K562 (cell line): Measurements from ENCODE around the gene ZNF189. TPM values are rescaled to one million over a fixed set of nuclear protein-coding genes. Genes with fewer than 3 reads are reported as not detected.

Experiments used
- CHAMP1 ChIP-seq: fragments of 450-650 bp; IDR thresholded peaks from 2 replicates; pipeline ENCODE4 v1.6.1; 2016; ENCODE audit warnings: mild to moderate bottlenecking
- DMBX1 ChIP-seq: fragments of 250-450 bp; sonication (Bioruptor Pico); IDR thresholded peaks from 2 replicates; pipeline ENCODE4 v1.8.0; 2022; ENCODE audit warnings: inconsistent platforms, mild to moderate bottlenecking, moderate library complexity, borderline replicate concordance
- E2F6 ChIP-seq, 2 experiments: IDR thresholded peaks; 2 replicates each; pipeline ENCODE4 v1.6.1; 2011; ENCODE audit warnings: borderline replicate concordance in 1 of 2, control low read depth in 1 of 2, low read depth in 1 of 2, low read length in 1 of 2, mild to moderate bottlenecking in 1 of 2, mixed read lengths in 1 of 2, moderate library complexity in 1 of 2; ENCODE audit not compliant: insufficient read depth in 1 of 2, insufficient read length in 1 of 2, poor library complexity in 1 of 2, severe bottlenecking in 1 of 2; ENCODE audit errors: extremely low read depth in 1 of 2
- HBP1 ChIP-seq: fragments of 450-650 bp; formaldehyde crosslinking; IDR thresholded peaks from 2 replicates; pipeline ENCODE4 v1.4.0; 2022; ENCODE audit warnings: missing genetic modification characterization
- KDM4B ChIP-seq, 2 experiments: fragments of 450-650 bp in 1 of 2; sonication (generic) in 1 of 2; IDR thresholded peaks; 2 replicates each; pipeline ENCODE4 v1.6.1; 2016 to 2017; ENCODE audit warnings: borderline replicate concordance in 2 of 2, antibody characterized with exemption in 1 of 2, low read depth in 1 of 2, mild to moderate bottlenecking in 1 of 2
- MEF2A ChIP-seq: IDR thresholded peaks from 2 replicates; pipeline ENCODE4 v1.6.1; 2011; ENCODE audit warnings: low read depth, mild to moderate bottlenecking, low read length, moderate library complexity; ENCODE audit not compliant: control insufficient read depth
- NR2C2 ChIP-seq, 2 experiments: fragments of 200-800 bp in 1 of 2; sonication (Bioruptor generic) in 1 of 2; sonication (generic) in 1 of 2; formaldehyde crosslinking in 1 of 2; IDR thresholded peaks; 2 replicates each; pipeline versions ENCODE4 v1.6.1 to v1.8.0; 2016 to 2022; ENCODE audit warnings: mild to moderate bottlenecking in 1 of 2, missing compliant biosample characterization in 1 of 2, missing genetic modification characterization in 1 of 2, missing genetic modification reagents in 1 of 2
- PPARD ChIP-seq: fragments of 250-450 bp; sonication (Bioruptor Pico); IDR thresholded peaks from 2 replicates; pipeline ENCODE4 v1.8.0; 2022; ENCODE audit warnings: inconsistent platforms, mild to moderate bottlenecking, moderate library complexity
- PREB ChIP-seq: sonication (generic); formaldehyde crosslinking; IDR thresholded peaks from 2 replicates; pipeline ENCODE4 v1.8.1; 2023; ENCODE audit warnings: mild to moderate bottlenecking, missing genetic modification reagents
- RAD21 ChIP-seq, 2 experiments: fragments of 250-450 bp in 1 of 2; fragments of 450-650 bp in 1 of 2; sonication (Bioruptor Pico) in 1 of 2; formaldehyde crosslinking in 1 of 2; IDR thresholded peaks in 1 of 2; conservative IDR thresholded peaks in 1 of 2; 2 replicates each; pipeline versions ENCODE4 v1.4.0 to v1.8.0; 2020 to 2022; ENCODE audit warnings: mild to moderate bottlenecking in 2 of 2, moderate library complexity in 1 of 2
- TAF1 ChIP-seq: IDR thresholded peaks from 2 replicates; pipeline ENCODE4 v1.6.1; 2011; ENCODE audit warnings: mild to moderate bottlenecking, low read length, moderate library complexity; ENCODE audit not compliant: insufficient read depth, control insufficient read depth, severe bottlenecking; ENCODE audit errors: extremely low read depth
- U2AF1 ChIP-seq: fragments of 200-400 bp; formaldehyde crosslinking; optimal IDR thresholded peaks from 2 replicates; pipeline ENCODE3; 2017; ENCODE audit warnings: mild to moderate bottlenecking, low read depth, low read length, moderate library complexity
- ZNF518B ChIP-seq: fragments of 250-450 bp; sonication (Bioruptor Pico); IDR thresholded peaks from 2 replicates; pipeline ENCODE4 v1.5.0; 2021; ENCODE audit warnings: mild to moderate bottlenecking, moderate library complexity
- ZNF668 ChIP-seq: fragments of 250-450 bp; sonication (Bioruptor Pico); IDR thresholded peaks from 2 replicates; pipeline ENCODE4 v1.8.0; 2022; ENCODE audit warnings: mild to moderate bottlenecking, inconsistent platforms
- ZNF696 ChIP-seq: fragments of 250-450 bp; sonication (Bioruptor Pico); conservative IDR thresholded peaks from 2 replicates; pipeline ENCODE4 v1.4.0; 2020; ENCODE audit warnings: mild to moderate bottlenecking, moderate library complexity
- polyA plus RNA-seq, 8 experiments: library from polyadenylated mRNA; depleted of rRNA in 4 of 8; stranded (reverse) in 5 of 8; unstranded in 3 of 8; fragments of >200 nt; fragmentation: Nextera tagmentation in 2 of 8; fragmentation: Illumina TruSeq in 1 of 8; extraction: Ambion mirVana in 2 of 8; extraction: Trizol in 1 of 8; gene quantifications; 2 replicates each; pipeline versions ENCODE4 v1.2.1 to v1.2.3, GENCODE V29; 2011 to 2014; ENCODE audit warnings: inconsistent platforms in 1 of 8, missing spikeins in 1 of 8
- total RNA-seq, 7 experiments: library from RNA; depleted of rRNA in 6 of 7; stranded (reverse); fragments of >200 nt in 6 of 7; fragmentation: Illumina TruSeq in 2 of 7; extraction: Trizol in 2 of 7; gene quantifications; 2 replicates each; pipeline versions ENCODE4 v1.2.1 to v1.2.3, GENCODE V29; 2011 to 2021; ENCODE audit warnings: low replicate concordance in 1 of 7

The ZNF189 gene
- total and polyA plus RNA-seq, 9 of the 15 experiments (the other 6 are each of a cell fraction or from before 2014, with no cell fraction given), result 2.4 to 15.3 (median 6.4) TPM

- no peak for TF ChIP-seq MEF2A
- TF ChIP-seq ZNF696 (CRISPR knock-in tag), result no peak
- no peak for TF ChIP-seq ZNF668
- no peak for TF ChIP-seq PREB (CRISPR knock-in tag)
- no peak for TF ChIP-seq DMBX1 (CRISPR knock-in tag)
- TF ChIP-seq U2AF1, result no peak
- no peak for TF ChIP-seq NR2C2 (CRISPR knock-in tag; IDR thresholded peaks at IDR 0.05)
- TF ChIP-seq NR2C2 (tag; IDR thresholded peaks at IDR 0.05), result no peak
- TF ChIP-seq PPARD (CRISPR knock-in tag), result no peak
- no peak for TF ChIP-seq TAF1
- TF ChIP-seq E2F6 (IDR thresholded peaks at IDR 0.05; ENCODE audit: borderline replicate concordance in 1 of 2, extremely low read depth in 1 of 2, insufficient read depth in 1 of 2, insufficient read length in 1 of 2, low read depth in 1 of 2, low read length in 1 of 2, poor library complexity in 1 of 2, severe bottlenecking in 1 of 2), result peak in 1 of 2 experiments; percentile 56
- TF ChIP-seq CHAMP1, result peak; percentile 73; the same call in 1 of the 2 replicates
- 0 out of 4 replicates have a peak, but pooled peaks of 1 of the 2 experiments have one; percentile 35 for TF ChIP-seq KDM4B (IDR thresholded peaks at IDR 0.05; ENCODE audit: borderline replicate concordance in 2 of 2, low read depth in 1 of 2)
- TF ChIP-seq RAD21 (CRISPR knock-in tag; conservative IDR thresholded peaks at IDR 0.05 in 1 of 2, IDR thresholded peaks at IDR 0.05 in 1 of 2), result peak; percentile 63 to 66
- no peak for TF ChIP-seq ZNF518B (CRISPR knock-in tag)
- no peak for TF ChIP-seq HBP1
Observed at GRCh38 chr9:101449071-101449721, 50.5 kb downstream of the ZNF189 start (continued).
